Raji (cell line): ENCODE measurements around the gene SCGB1A1.

Experiments
- POLR2A ChIP-seq: IDR thresholded peaks from 2 replicates; pipeline ENCODE4 v1.6.1; 2011; ENCODE audit warnings: low read depth, low read length, control low read depth; ENCODE audit not compliant: insufficient read depth

SCGB1A1 gene

DNA sequence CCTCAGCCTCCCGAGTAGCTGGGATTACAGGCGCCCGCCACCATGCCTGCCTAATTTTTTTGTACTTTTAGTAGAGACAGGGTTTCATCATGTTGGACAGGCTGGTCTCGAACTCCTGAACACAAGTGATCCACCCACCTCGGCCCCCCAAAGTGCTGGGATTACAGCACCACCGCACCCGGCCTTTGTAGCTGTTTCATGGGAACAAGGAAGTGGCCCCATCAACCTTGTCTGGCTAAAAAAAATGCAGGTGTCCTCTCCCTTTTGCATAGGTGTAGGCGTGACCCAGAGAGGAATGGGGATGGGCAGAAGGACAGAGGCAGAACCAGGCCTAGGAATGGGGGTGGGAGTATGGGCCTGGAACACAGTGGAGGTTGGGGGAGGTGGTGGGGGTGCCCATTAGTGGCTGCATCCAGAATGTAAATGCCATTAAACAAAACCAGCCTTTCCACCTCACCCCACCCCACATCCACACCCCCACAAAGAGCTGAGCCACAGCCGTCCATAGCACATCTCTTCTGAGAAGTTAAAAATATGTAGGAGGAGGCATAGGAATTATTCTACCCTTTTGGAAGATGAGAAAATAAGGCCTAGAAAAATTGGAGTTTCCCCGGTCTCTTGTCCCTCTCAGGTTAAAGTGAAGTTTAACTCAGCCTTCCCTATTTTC is 22.8 kb upstream of the SCGB1A1 start:
- TF ChIP-seq POLR2A = no peak

DNA sequence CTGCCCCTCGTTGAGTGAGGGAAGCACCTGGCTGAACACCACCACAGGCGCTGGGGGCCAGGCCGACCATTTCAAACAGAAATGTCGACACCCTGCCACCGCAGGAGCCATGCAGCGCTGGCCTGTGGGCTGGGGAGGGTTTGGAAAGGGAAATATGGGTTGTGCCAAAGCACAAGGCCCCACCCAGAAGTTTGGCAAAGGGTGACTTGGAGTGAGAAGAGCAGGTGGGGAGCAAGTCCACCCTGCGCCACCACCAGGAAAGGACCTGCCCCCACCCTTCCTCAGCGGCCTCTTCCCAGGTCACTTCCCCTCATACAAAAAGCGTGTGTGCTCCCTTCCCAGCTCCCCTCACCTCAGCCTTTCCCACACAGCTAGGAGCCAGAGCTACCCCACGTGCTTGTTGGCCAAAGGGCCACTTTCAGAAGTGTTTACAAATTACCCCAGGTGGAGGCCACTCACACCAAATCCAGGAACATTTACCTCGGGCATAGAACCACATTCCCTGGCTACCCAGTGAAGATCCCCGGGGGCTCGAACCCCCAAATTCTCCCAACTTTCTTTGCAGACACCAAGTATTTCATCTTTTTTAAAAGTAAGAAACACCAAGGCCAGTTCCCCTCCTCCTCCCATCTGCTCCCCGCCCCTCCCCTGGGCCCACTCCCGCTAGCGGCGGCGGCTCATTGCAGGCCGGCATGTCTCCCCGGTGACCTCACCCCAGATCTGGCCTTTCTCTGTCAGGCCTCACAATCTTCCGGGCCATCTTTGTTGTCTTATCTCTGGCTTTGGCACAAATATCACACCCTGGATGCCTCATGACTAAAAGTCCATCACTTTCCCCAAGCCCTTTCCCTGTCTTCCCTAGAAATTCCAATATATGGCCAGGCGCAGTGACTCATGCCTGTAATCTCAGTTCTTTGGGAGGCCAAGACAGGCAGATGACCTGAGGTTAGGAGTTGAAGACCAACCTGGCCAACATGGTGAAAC is 20.5 kb upstream of the SCGB1A1 start:
- no peak for TF ChIP-seq POLR2A

DNA sequence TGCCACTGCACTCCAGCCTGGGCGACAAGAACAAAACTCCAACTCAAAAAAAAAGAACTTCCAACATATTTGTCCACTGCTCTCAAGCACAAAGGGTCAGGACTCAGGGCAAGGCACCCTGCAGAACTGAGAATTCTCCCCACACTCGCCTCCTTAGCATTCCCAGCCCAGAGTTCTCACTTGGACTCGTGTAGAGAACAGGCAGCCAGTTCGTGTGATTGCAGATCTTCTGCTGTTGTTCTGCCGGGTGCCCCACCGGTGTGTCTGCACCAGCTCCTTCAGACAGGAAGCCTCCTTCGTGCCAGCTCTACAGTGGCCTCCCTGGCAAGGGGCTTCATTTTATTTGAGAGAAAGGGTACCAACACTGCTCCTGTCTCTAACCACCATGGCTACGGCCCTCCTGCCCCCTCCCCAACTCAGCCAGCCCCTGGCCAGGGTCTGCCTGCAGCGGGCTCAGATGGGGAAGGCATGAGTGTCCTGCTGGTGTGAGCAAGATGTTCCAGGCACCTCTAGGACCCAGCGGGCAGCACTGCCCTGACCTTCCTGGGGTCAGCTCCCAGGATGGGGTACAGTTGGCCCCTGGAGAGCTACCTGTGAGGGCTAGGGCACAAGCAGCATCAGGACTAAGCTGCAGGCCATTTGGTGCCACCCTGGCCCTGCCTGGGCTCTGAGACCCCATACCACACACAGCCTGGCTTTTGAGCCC is 19.5 kb upstream of the SCGB1A1 start:
- no peak for TF ChIP-seq POLR2A

DNA sequence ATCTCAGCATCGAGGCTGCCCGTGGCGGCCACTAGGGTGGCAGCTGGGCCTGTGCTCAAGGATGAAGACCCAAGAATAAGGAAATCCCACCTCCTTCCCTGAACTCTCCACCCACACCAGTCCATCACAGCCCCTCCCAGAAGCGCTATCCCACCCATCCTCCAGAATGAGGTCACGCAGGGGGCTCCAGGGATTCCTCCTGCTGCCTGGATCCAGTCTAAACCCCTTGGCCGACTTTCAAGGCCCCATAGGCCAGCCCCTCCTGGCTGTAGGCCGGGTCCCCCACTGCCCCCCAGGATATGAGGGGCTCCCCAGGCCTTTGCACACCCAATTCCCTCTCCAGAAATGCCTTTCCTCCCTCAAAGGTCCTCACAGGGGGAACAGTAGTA is 19.0 kb upstream of the SCGB1A1 start:
- no peak for TF ChIP-seq POLR2A

DNA sequence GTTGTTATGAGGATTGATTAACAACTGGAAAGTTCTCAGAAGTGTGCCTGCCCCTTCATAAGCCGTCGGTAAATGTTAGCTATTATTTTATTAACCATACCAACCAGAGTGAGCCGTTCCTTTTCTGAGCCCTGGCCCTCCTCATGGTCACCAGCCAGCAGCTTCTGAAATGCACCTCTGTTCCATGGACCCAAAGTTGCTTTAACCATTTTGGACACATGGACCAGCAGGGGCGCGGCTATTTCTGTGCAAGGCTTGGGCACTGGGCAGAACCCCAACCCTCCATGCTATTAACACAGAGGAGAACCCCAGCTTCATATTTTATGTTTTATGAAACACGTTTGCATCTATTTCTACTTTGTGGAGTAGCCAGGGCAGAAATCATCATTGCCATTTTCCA is 18.6 kb upstream of the SCGB1A1 start:
- no peak for TF ChIP-seq POLR2A

DNA sequence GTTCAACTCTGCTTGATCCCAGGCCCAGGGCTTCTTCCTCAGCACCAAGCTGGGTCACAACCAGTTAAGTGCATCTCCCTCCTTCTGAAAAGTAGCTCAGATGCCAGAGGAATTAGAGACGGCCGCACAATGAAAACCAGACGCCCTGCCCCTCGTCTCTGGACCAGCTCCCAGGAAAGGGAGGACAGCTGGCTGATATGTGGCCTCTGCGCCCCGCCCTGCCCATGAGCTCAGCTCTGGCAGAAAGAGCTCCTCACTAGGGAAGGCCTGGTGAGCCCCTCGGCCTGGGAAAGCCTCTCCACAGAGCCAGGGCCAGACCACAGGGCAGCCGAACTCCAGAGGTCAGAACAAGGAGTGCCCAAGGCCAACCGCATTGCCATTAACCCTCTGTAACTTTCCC is 18.1 kb upstream of the SCGB1A1 start:
- no peak for TF ChIP-seq POLR2A

DNA sequence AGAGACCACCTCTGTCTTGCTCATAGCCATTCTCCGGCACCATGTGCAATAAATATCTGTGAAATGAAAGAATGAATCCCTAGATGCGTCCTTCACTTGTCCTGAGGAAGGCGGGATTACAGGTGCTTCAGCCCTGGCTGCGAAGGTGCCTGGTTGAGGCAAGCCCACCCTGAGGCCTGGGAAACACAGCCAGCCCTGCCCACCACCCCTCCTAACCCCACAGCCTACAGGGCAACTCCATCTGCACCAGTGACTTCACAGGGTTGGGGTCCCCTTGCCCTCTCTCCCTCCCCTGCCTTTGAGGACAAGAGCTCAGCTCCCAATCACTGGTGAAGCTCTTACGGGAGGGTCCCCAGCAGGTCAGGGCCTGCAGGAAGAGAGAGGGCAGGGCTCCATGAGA is 17.5 kb upstream of the SCGB1A1 start:
- TF ChIP-seq POLR2A = no peak

DNA sequence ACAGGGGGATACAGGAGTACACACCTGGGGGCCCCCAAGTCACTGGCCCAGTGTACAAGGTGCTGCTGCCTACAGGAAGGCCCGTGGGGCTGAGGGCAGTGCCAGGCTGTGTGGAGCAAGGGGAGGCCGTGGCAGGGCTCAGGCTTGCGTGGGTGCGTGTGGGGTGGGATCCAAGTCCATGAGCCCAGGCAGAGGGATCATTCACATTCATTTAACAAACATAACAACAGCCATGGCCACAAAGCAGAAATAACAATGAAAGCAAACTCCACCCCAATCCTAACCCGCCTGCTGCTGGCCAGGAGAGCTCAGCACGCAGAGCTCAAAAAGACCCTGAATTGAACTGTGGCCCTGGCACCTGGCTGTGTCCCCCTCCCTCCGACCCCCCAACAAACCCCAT is 17.0 kb upstream of the SCGB1A1 start:
- no peak for TF ChIP-seq POLR2A

DNA sequence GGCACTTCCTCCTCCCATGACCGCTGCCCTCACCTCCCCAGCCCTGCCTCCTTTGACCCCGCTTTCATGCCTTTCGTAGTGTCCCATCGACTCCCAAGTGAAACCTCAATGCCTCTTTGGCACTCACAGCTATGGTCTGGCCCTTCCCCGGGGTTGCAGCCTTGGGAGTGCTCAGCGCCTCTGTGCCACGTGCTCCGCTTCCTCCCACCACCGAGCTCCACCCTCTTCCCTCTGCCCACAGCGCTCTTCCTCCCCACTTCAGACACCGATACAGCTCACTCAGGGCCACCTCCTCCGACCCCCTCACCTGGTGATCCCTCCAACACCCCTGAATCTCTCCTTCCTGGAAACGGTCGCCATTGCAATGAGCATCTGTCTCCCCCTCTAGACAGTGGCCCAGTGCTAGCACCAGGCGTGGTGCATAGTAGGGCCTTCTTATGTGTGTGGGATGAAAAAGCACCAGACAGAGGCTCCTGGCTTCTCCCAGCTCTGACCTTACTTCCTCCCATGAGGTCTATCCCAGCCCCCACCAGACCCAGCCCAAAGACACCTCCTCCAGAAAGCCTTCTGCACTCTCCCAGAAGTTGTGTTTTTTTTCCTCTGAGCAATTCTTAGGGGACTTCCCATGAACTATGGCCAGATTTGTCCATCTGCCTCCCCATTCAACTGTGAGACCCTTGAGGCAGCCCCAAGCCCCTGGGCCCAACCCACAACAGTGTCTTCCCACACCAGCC is 16.4 kb upstream of the SCGB1A1 start:
- TF ChIP-seq POLR2A = no peak

DNA sequence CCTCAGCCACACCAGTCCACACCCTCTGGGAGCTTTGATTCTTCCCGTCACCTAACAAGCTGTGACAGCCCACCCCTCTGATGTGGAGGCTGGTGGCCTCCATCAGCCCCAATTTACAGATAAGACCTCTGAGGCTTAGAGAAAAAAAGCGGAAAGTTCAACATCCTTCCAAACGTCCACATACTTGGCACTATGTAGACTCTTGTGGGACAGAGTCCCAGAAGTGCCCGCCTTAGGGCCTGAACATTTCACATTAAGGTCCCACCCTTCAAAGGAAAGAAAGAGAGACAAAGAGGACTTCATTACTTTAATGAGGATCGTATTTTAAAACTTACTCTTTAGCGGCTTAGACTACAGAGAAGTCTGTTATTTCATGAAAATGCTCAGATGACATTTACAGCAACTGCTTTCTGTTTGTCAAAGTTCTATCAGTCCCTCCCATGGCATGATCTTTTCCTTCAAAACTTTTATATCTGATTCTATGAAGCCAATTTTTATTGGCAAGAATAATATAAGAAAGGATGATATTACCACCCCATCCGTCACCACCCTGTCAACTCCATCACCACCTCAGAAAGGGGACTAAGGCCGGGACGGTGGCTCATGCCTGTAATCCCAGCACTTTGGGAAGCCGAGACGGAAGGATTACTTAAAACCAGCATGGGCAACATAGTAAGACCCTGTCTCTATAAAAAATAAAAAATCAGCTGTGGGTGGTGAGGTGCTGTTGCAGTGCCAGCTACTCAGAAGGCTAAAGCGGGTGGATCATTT is 15.7 kb upstream of the SCGB1A1 start:
- no peak for TF ChIP-seq POLR2A

DNA sequence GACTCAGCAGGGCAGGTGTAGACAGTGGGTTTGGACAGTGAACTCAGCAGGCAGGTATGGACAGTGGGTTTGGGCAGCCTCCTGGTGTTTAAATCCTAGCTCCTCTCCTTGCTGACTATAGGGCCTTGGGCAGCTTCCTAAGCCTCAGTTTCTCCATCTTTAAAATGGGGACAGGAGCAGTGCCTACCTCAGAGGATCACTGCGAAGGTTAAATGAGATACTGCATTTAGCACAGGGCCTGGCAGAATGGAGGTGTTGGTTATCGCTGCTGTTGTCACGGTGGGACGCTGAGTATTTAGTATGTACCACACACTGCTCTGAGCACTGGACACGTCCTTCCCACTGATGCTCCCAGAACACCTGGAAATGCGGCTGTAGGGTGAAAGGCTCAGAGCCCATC is 14.4 kb upstream of the SCGB1A1 start:
- TF ChIP-seq POLR2A = no peak

DNA sequence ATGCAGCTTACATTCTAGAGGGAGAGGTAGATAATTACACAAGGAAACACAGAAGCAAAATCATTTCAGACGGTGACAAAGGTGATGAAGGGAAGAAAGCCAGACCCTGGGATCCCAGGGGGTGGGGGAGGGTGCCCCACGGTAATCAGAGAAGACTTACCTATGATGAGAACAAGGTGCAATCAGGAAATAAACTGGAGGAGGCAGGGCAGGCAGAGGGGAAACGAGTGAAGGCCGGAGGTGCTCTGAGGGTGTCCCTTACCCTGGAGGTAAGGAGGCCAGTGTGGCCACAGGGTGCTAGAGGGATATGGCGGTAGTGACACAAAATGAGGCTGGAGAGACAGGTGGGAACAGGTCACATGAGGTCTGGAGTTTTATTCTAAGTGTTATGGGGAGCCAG is 13.9 kb upstream of the SCGB1A1 start:
- no peak for TF ChIP-seq POLR2A

DNA sequence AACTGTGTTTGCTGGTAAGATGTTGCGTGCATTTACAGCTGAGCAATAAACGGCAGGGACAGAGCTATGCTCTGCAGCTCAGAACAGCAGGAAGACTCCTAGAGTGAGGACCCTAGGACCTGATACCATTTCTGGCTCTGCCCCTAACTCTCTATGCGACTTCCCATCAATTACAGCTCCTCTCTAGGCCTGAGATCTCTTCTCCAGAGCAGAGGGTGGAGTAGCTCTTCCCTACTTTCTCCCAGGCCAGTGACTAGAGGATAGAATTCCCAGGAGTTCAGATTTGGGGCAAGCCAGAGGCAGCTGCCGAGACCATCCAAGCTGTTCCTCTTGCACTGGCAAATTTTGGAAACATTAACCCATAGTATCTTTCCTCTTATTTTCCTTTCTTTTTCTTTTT is 12.8 kb upstream of the SCGB1A1 start:
- TF ChIP-seq POLR2A = no peak

DNA sequence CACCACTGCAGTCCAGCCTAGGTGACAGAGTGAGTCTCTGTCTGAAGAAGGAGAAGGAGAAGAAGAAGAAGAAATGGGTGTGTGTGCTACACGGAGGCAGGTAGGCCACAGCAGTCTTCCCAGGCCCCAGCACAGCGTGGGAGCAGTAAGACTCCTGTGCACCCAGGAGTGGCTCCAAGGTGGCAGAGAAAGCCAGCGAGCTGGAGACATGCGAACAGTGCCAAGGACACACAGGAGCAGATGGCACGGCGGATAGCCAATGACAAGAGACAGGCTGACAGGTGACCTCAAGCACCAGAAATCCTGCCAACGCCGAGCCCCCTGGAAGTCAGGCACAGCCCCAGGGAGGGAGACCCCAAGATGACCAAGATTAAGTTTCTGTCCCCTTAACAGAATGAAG is 9.0 kb upstream of the SCGB1A1 start:
- no peak for TF ChIP-seq POLR2A

DNA sequence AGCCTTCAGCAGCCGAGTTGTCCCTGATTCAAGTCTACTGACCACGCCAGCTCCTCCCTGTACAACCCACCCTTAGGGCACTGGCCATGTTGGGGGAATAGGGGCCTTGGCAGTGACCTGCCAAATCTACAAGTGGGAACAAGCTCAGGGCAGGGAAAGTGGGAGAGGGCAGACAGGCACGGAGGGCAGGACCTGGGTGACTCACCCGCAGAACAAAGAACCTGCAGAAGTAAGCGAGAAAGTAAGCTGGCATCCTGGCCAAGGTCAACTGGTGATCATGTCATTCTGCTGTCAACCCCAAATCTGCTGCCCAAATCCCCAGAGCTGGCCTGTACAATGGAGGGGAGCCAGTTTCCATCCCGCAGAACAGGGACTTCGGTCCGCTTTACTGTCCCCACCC is 7.9 kb upstream of the SCGB1A1 start:
- TF ChIP-seq POLR2A = no peak

DNA sequence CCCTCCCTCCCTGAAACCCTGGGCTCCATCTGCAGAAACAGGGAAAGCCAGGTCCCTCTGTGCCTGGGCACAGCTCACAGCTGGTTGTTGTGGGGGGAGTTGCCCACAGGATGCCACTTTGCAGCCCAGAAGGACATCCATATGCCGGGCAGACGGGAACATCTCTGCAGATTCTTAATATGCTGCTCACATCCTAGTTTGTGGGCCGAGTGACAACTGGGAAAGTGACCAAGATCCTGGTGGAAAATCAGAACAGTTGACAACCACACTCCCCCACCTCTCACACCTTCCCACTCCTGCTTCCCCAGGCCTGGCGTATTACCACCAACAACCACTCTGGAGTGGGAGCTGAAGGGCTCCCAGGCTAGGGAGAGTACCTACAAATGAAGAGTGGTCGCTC is 7.3 kb upstream of the SCGB1A1 start:
- no peak for TF ChIP-seq POLR2A
